ENCODE data around the gene IQSEC3.
A peak's percentile ranks its signal among the peaks of the same experiment; 100 is the strongest.

The IQSEC3 gene

DNA sequence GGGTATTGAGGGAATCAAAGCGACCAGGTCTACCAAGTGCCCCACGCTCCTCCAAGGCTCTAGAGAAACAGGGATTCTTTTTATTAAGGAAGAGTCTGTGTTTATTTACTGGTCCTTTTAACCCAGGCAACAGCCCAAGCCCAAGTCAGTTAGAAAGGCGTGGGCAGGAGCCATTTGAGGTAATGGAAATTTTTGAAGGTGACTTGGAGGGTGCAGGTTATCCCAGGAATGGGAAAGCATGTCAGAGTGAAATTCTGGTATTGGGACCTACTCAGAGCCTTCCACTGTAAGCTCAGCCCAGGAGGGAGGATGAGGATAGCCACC is 144.5 kb downstream of the IQSEC3 start:
- no peak overlapping the region for H2AK5ac ChIP-seq (ENCODE audit: low read depth, low read length)
- H3K9me3 ChIP-seq (replicated peaks in 1 of 2; ENCODE audit: control insufficient read depth in 2 of 2, insufficient read depth in 1 of 2, low read depth in 1 of 2, low read length in 2 of 2) = no peaks in the 10 kb centered on the region
- H4K8ac ChIP-seq (ENCODE audit: low read depth, low read length) = no peak overlapping the region
- H2BK12ac ChIP-seq (ENCODE audit: low read length) = no peak overlapping the region
- H3K27me3 ChIP-seq (ENCODE audit: control insufficient read depth in 3 of 3, insufficient read depth in 3 of 3, low read depth in 1 of 3, low read length in 3 of 3) = peaks cover 0 to 80% (median 0%) of the 10 kb centered on the region in 3 experiments
- DNase-seq (ENCODE audit: low spot score) = no peak
- no peaks in the 10 kb centered on the region for H3K79me1 ChIP-seq (ENCODE audit: low read depth, low read length)
- no peak overlapping the region for H3K4me3 ChIP-seq (ENCODE audit: low read length in 2 of 2)
- H3K27ac ChIP-seq (replicated peaks; ENCODE audit: low read length) = no peak overlapping the region
- H4K91ac ChIP-seq (ENCODE audit: low read depth, low read length, poor library complexity) = no peak overlapping the region
- H3K14ac ChIP-seq (ENCODE audit: low read length) = no peak overlapping the region
- no peak overlapping the region for H3K4ac ChIP-seq (ENCODE audit: low read length)
- H3K4me1 ChIP-seq (ENCODE audit: control insufficient read depth in 2 of 2, insufficient read depth in 1 of 2, low read depth in 1 of 2, low read length in 2 of 2) = peaks cover 6 to 22% of the 10 kb centered on the region in 2 donors
- H3K9ac ChIP-seq (ENCODE audit: low read depth, low read length, poor library complexity) = no peak overlapping the region
- no peak overlapping the region for H2BK15ac ChIP-seq (ENCODE audit: low read length)
- H3K23ac ChIP-seq (ENCODE audit: low read depth, low read length, poor library complexity) = no peak overlapping the region
- WGBS, 2 donors (ENCODE audit: extremely low coverage in 2 of 2, insufficient read length in 2 of 2, insufficient replicate concordance in 1 of 2) = no CpG with 5 or more reads among the region's 3 CpGs
- no peak overlapping the region for H3K18ac ChIP-seq (ENCODE audit: low read length)
- no peak overlapping the region for H2BK5ac ChIP-seq (ENCODE audit: low read length)
- no peak overlapping the region for H2AFZ ChIP-seq (ENCODE audit: low read length)
- H2BK120ac ChIP-seq (ENCODE audit: low read depth, low read length) = no peak overlapping the region
- no peaks in the 10 kb centered on the region for H3K36me3 ChIP-seq (replicated peaks in 1 of 2; ENCODE audit: control insufficient read depth in 2 of 2, insufficient read depth in 2 of 2, low read length in 2 of 2)
- no peak overlapping the region for H3K4me2 ChIP-seq (ENCODE audit: insufficient read depth, low read length, poor library complexity, severe bottlenecking)

DNA sequence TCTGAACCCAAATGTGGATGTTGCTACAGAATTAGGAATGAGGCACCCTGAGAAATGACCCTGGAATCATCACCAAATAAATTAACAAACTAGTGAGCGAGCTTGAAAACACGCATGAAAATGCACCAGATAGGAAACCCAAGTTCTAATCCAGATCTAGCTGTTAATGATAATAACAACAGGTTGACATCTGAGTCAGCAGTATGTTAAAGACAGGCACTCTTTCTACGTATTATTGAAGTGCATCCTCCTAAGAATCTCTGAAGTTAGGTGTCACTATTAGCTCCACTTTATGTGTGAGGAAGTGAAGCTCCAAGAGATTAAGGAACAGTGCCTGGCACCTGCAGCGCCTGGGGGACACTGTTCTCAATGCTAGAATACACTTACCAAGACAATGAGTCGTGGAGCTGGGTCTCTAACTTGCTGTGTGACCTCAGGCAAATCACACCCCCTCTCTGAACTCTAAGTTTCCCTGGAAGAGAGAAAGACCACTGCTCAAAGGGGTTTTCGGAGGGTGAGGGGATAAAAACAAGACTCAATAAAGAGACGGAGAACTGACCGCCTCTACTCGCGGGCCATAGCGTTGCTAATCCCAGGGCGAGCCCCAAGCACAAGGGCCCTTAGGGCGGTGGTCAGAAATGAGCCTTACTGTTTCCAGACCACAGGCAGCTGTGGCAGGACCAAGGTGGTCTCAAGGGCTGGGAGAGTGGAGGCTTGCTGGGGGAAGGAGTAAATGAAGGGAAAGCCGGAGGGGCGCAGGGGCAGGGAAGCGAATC is 145.3 kb downstream of the IQSEC3 start:
- H3K79me1 ChIP-seq (ENCODE audit: low read depth, low read length) = no peaks in the 10 kb centered on the region
- H3K18ac ChIP-seq (ENCODE audit: low read length) = peak overlapping the region; percentile 51
- H3K4me1 ChIP-seq (ENCODE audit: control insufficient read depth in 2 of 2, insufficient read depth in 1 of 2, low read depth in 1 of 2, low read length in 2 of 2) = peaks cover 6 to 22% of the 10 kb centered on the region in 2 donors
- H2BK5ac ChIP-seq (ENCODE audit: low read length) = no peak overlapping the region
- H3K36me3 ChIP-seq (replicated peaks in 1 of 2; ENCODE audit: control insufficient read depth in 2 of 2, insufficient read depth in 2 of 2, low read length in 2 of 2) = no peaks in the 10 kb centered on the region
- H3K4me3 ChIP-seq (ENCODE audit: low read length in 2 of 2) = no peak overlapping the region
- H2AFZ ChIP-seq (ENCODE audit: low read length) = no peak overlapping the region
- no peak overlapping the region for H3K9ac ChIP-seq (ENCODE audit: low read depth, low read length, poor library complexity)
- no peak overlapping the region for H2BK15ac ChIP-seq (ENCODE audit: low read length)
- no peak overlapping the region for H3K4me2 ChIP-seq (ENCODE audit: insufficient read depth, low read length, poor library complexity, severe bottlenecking)
- peaks cover 0 to 73% (median 0%) of the 10 kb centered on the region in 3 experiments for H3K27me3 ChIP-seq (ENCODE audit: control insufficient read depth in 3 of 3, insufficient read depth in 3 of 3, low read depth in 1 of 3, low read length in 3 of 3)
- no peak overlapping the region for H3K27ac ChIP-seq (replicated peaks; ENCODE audit: low read length)
- no peak overlapping the region for H2BK12ac ChIP-seq (ENCODE audit: low read length)
- no peak overlapping the region for H2AK5ac ChIP-seq (ENCODE audit: low read depth, low read length)
- no CpG with 5 or more reads among the region's 16 CpGs for WGBS, 2 donors (ENCODE audit: extremely low coverage in 2 of 2, insufficient read length in 2 of 2, insufficient replicate concordance in 1 of 2)
- H2BK120ac ChIP-seq (ENCODE audit: low read depth, low read length) = no peak overlapping the region
- H3K23ac ChIP-seq (ENCODE audit: low read depth, low read length, poor library complexity) = no peak overlapping the region
- no peak for DNase-seq (ENCODE audit: low spot score)
- H4K8ac ChIP-seq (ENCODE audit: low read depth, low read length) = no peak overlapping the region
- no peak overlapping the region for H3K4ac ChIP-seq (ENCODE audit: low read length)
- peak overlapping the region; percentile 15 for H3K14ac ChIP-seq (ENCODE audit: low read length)
- H4K91ac ChIP-seq (ENCODE audit: low read depth, low read length, poor library complexity) = no peak overlapping the region
- H3K9me3 ChIP-seq (replicated peaks in 1 of 2; ENCODE audit: control insufficient read depth in 2 of 2, insufficient read depth in 1 of 2, low read depth in 1 of 2, low read length in 2 of 2) = no peaks in the 10 kb centered on the region

GRCh38 chr12:212415-212714 is 145.8 kb downstream of the IQSEC3 start:
- Histone ChIP-seq H3K4ac (ENCODE audit: low read length) (no peak overlapping the region), H3K23ac (ENCODE audit: low read depth, low read length, poor library complexity) (no peak overlapping the region), H3K9ac (ENCODE audit: low read depth, low read length, poor library complexity) (no peak overlapping the region), H3K27me3 (ENCODE audit: control insufficient read depth in 3 of 3, insufficient read depth in 3 of 3, low read depth in 1 of 3, low read length in 3 of 3) (peaks cover 0 to 71% (median 0%) of the 10 kb centered on the region in 3 experiments), H4K8ac (ENCODE audit: low read depth, low read length) (no peak overlapping the region), H3K36me3 (replicated peaks in 1 of 2; ENCODE audit: control insufficient read depth in 2 of 2, insufficient read depth in 2 of 2, low read length in 2 of 2) (no peaks in the 10 kb centered on the region), H3K4me1 (ENCODE audit: control insufficient read depth in 2 of 2, insufficient read depth in 1 of 2, low read depth in 1 of 2, low read length in 2 of 2) (peaks cover 6 to 22% of the 10 kb centered on the region in 2 donors), H2BK12ac (ENCODE audit: low read length) (no peak overlapping the region), H3K4me2 (ENCODE audit: insufficient read depth, low read length, poor library complexity, severe bottlenecking) (no peak overlapping the region), H2BK5ac (ENCODE audit: low read length) (no peak overlapping the region), H3K18ac (ENCODE audit: low read length) (peak overlapping the region; percentile 51), H3K14ac (ENCODE audit: low read length) (no peak overlapping the region), H3K79me1 (ENCODE audit: low read depth, low read length) (no peaks in the 10 kb centered on the region), H2BK15ac (ENCODE audit: low read length) (no peak overlapping the region), H3K4me3 (ENCODE audit: low read length in 2 of 2) (no peak overlapping the region), H3K9me3 (replicated peaks in 1 of 2; ENCODE audit: control insufficient read depth in 2 of 2, insufficient read depth in 1 of 2, low read depth in 1 of 2, low read length in 2 of 2) (no peaks in the 10 kb centered on the region), H2AK5ac (ENCODE audit: low read depth, low read length) (no peak overlapping the region), H2AFZ (ENCODE audit: low read length) (no peak overlapping the region), H2BK120ac (ENCODE audit: low read depth, low read length) (no peak overlapping the region), H4K91ac (ENCODE audit: low read depth, low read length, poor library complexity) (no peak overlapping the region), H3K27ac (replicated peaks; ENCODE audit: low read length) (no peak overlapping the region)
- 100% methylated on average over 2 of the region's 8 CpGs; no CpG with 5 or more reads in 1 of the 2 donors for WGBS, 2 donors (ENCODE audit: extremely low coverage in 2 of 2, insufficient read length in 2 of 2, insufficient replicate concordance in 1 of 2)
- no peak for DNase-seq (ENCODE audit: low spot score)

DNA sequence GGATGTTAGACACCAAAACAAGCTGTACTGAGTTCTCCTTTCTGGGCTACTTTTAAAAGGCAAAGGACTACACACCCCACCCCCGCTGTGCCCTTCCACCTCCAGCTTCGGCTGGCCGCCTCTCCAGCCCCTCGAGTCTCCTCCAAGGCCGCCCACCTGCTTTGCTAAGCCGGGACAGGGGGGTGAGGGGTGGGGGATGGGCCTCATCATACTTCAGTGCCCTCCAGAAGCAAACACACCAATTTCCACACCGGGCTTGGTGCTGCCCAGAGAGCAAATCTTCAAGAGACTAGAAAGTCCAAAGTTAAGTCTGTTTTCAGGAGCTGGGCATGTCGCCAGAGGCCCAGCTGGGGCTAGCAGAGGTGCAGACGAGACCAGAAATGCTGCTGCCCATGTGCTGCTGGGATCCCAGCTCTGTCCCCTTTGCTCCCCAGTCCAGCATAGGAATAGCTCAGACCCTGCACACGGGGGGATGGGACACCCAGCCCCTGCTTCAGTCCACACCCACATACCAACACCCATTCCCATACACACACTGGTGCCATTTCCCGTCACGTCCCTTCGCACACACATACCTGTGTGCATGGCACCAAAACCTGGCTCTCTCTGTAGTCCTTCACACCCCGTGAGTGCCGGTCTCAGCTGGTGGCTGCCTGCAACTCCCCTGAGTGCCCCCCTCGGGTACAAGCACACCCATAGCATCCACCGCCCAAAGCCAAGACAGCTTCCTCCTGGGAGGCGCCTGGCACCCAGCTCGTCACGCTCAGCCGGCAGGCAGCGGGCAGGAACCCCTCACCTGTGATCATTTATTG is 146.4 kb downstream of the IQSEC3 start:
- Histone ChIP-seq H3K18ac (ENCODE audit: low read length) (peak overlapping the region; percentile 89), H4K91ac (ENCODE audit: low read depth, low read length, poor library complexity) (no peak overlapping the region), H2BK15ac (ENCODE audit: low read length) (peak overlapping the region; percentile 25), H3K23ac (ENCODE audit: low read depth, low read length, poor library complexity) (peak overlapping the region; percentile 8), H3K14ac (ENCODE audit: low read length) (no peak overlapping the region), H3K4me3 (ENCODE audit: low read length in 2 of 2) (peak overlapping the region in 1 of 2 donors; percentile 22), H2BK12ac (ENCODE audit: low read length) (no peak overlapping the region), H2BK120ac (ENCODE audit: low read depth, low read length) (no peak overlapping the region), H3K9ac (ENCODE audit: low read depth, low read length, poor library complexity) (no peak overlapping the region), H2AK5ac (ENCODE audit: low read depth, low read length) (peak overlapping the region; percentile 90), H4K8ac (ENCODE audit: low read depth, low read length) (no peak overlapping the region), H3K79me1 (ENCODE audit: low read depth, low read length) (no peaks in the 10 kb centered on the region), H3K27ac (replicated peaks; ENCODE audit: low read length) (no peak overlapping the region), H3K9me3 (replicated peaks in 1 of 2; ENCODE audit: control insufficient read depth in 2 of 2, insufficient read depth in 1 of 2, low read depth in 1 of 2, low read length in 2 of 2) (no peaks in the 10 kb centered on the region), H3K4ac (ENCODE audit: low read length) (no peak overlapping the region), H3K36me3 (replicated peaks in 1 of 2; ENCODE audit: control insufficient read depth in 2 of 2, insufficient read depth in 2 of 2, low read length in 2 of 2) (no peaks in the 10 kb centered on the region), H2AFZ (ENCODE audit: low read length) (no peak overlapping the region), H2BK5ac (ENCODE audit: low read length) (no peak overlapping the region), H3K27me3 (ENCODE audit: control insufficient read depth in 3 of 3, insufficient read depth in 3 of 3, low read depth in 1 of 3, low read length in 3 of 3) (peaks cover 0 to 67% (median 0%) of the 10 kb centered on the region in 3 experiments), H3K4me1 (ENCODE audit: control insufficient read depth in 2 of 2, insufficient read depth in 1 of 2, low read depth in 1 of 2, low read length in 2 of 2) (peaks cover 6 to 22% of the 10 kb centered on the region in 2 donors), H3K4me2 (ENCODE audit: insufficient read depth, low read length, poor library complexity, severe bottlenecking) (no peak overlapping the region)
- no peak for DNase-seq (ENCODE audit: low spot score)
- no CpG with 5 or more reads among the region's 22 CpGs for WGBS, 2 donors (ENCODE audit: extremely low coverage in 2 of 2, insufficient read length in 2 of 2, insufficient replicate concordance in 1 of 2)

Data from neuronal stem cell (in vitro differentiated cells).